Astrocyte (in vitro differentiated cells and primary cell): ENCODE data around the gene STAT3. TPM values are rescaled to one million over a fixed set of nuclear protein-coding genes. Genes with fewer than 3 reads are reported as not detected.

Experiments used
- DNase-seq: peaks from one replicate; pipeline ENCODE4 v3.0.0-alpha.2; 2010; ENCODE audit warnings: low read depth
- FAIRE-seq: peaks from 2 replicates; lab custom pipeline; 2011; peaks lifted over from hg19 to GRCh38; lab: Jason Lieb, UNC
- H2AFZ ChIP-seq: 2 replicates; pipeline ENCODE4 v1.6.0; 2012; ENCODE audit warnings: low read depth, low read length, inconsistent platforms
- H3K27ac ChIP-seq: 2 replicates; pipeline ENCODE4 v1.5.1; 2011; ENCODE audit warnings: low read depth, low read length, inconsistent platforms
- H3K27me3 ChIP-seq: 2 replicates; pipeline ENCODE4 v1.6.0; 2011; ENCODE audit warnings: low read length, inconsistent platforms; ENCODE audit not compliant: insufficient read depth
- H3K36me3 ChIP-seq: 2 replicates; pipeline ENCODE4 v1.5.1; 2011; ENCODE audit warnings: low read length, inconsistent platforms; ENCODE audit not compliant: insufficient read depth
- H3K4me1 ChIP-seq: 2 replicates; pipeline ENCODE4 v1.5.1; 2011; ENCODE audit warnings: low read length, inconsistent platforms; ENCODE audit not compliant: insufficient read depth
- H3K4me2 ChIP-seq: 2 replicates; pipeline ENCODE4 v1.6.0; 2012; ENCODE audit warnings: low read length, inconsistent platforms
- H3K4me3 ChIP-seq: 2 replicates; pipeline ENCODE4 v1.5.1; 2011; ENCODE audit warnings: low read depth, mild to moderate bottlenecking, low read length, inconsistent platforms; ENCODE audit not compliant: insufficient read depth
- H3K79me2 ChIP-seq: 2 replicates; pipeline ENCODE4 v1.6.0; 2012; ENCODE audit warnings: mild to moderate bottlenecking, low read length, inconsistent platforms; ENCODE audit not compliant: insufficient read depth
- H3K9ac ChIP-seq: 2 replicates; pipeline ENCODE4 v1.6.0; 2012; ENCODE audit warnings: mild to moderate bottlenecking, low read length, inconsistent platforms
- H3K9me3 ChIP-seq: 2 replicates; pipeline ENCODE4 v1.5.1; 2012; ENCODE audit warnings: low read depth, mild to moderate bottlenecking, low read length, inconsistent platforms; ENCODE audit not compliant: insufficient read depth
- H4K20me1 ChIP-seq: 2 replicates; pipeline ENCODE4 v1.6.0; 2012; ENCODE audit warnings: low read length, inconsistent platforms; ENCODE audit not compliant: insufficient read depth
- H3K27ac Mint-ChIP-seq: one replicate; pipeline ENCODE4 v1.8.0; 2021; ENCODE audit warnings: mild to moderate bottlenecking, mixed read lengths; ENCODE audit not compliant: unreplicated experiment
- H3K27me3 Mint-ChIP-seq: one replicate; pipeline ENCODE4 v1.8.0; 2021; ENCODE audit warnings: low read depth, mixed read lengths; ENCODE audit not compliant: unreplicated experiment
- H3K36me3 Mint-ChIP-seq: one replicate; pipeline ENCODE4 v1.8.0; 2021; ENCODE audit warnings: low read depth, mixed read lengths; ENCODE audit not compliant: unreplicated experiment
- H3K4me1 Mint-ChIP-seq: one replicate; pipeline ENCODE4 v1.8.0; 2021; ENCODE audit warnings: low read depth, mixed read lengths; ENCODE audit not compliant: unreplicated experiment
- H3K4me3 Mint-ChIP-seq: one replicate; pipeline ENCODE4 v1.8.0; 2021; ENCODE audit warnings: mild to moderate bottlenecking, moderate library complexity, mixed read lengths; ENCODE audit not compliant: unreplicated experiment
- H3K9me3 Mint-ChIP-seq: one replicate; pipeline ENCODE4 v1.8.0; 2021; ENCODE audit warnings: mild to moderate bottlenecking, mixed read lengths; ENCODE audit not compliant: unreplicated experiment
- EZH2 ChIP-seq: IDR thresholded peaks from 2 replicates; pipeline ENCODE4 v1.6.1; 2012; ENCODE audit warnings: mild to moderate bottlenecking, low read length, inconsistent platforms; ENCODE audit not compliant: insufficient read depth
- total RNA-seq: library from RNA; stranded (reverse); gene quantifications from 2 replicates; pipeline ENCODE4 v1.2.1, GENCODE V29; 2021
- TF ChIP-seq, protein P1 (sequence below): IDR thresholded peaks from 2 replicates; pipeline ENCODE4 v1.5.1; 2011; ENCODE audit warnings: low read depth, mild to moderate bottlenecking, inconsistent platforms, low read length, moderate library complexity; ENCODE audit not compliant: insufficient read depth

STAT3 gene
- total RNA-seq, 1 donor from 2014 or later = 145 TPM

DNA sequence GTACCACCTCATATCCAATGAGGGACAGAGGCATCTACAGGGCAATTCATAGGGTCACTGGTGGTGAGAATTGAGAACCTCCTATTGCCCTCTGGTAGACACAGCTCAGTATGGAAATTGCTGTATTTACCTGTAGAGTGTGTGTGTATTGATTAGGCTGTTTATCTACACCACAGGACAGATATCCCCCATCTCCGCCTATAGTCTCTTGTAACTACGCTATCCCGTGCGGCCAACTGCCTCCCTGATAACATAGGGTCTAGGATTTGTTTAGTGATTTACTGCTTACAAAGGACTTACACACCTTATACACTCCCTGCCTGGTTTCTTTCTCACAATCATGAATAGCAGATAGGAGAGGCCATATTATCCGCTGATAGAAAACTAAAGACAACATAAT lies 1.7 kb upstream of the STAT3 start:
- Histone ChIP-seq H3K79me2 (peaks cover 34% of the 10 kb centered on the region), H3K27me3 (no peaks in the 10 kb centered on the region), H3K36me3 (no peaks in the 10 kb centered on the region), H3K4me3 (no peak overlapping the region), H2AFZ (no peak overlapping the region), H4K20me1 (peaks cover 28% of the 10 kb centered on the region), H3K9me3 (no peaks in the 10 kb centered on the region), H3K4me2 (no peak overlapping the region), H3K4me1 (peaks cover 10% of the 10 kb centered on the region), H3K27ac (no peak overlapping the region), H3K9ac (no peak overlapping the region)
- Mint-ChIP-seq H3K27me3 (no peaks in the 10 kb centered on the region), H3K36me3 (no peaks in the 10 kb centered on the region), H3K4me3 (no peak overlapping the region), H3K4me1 (peaks cover 10% of the 10 kb centered on the region), H3K9me3 (no peaks in the 10 kb centered on the region), H3K27ac (peak overlapping the region; percentile 38)
- DNase-seq (no peak), FAIRE-seq (no peak)
- TF ChIP-seq, protein P1, sequence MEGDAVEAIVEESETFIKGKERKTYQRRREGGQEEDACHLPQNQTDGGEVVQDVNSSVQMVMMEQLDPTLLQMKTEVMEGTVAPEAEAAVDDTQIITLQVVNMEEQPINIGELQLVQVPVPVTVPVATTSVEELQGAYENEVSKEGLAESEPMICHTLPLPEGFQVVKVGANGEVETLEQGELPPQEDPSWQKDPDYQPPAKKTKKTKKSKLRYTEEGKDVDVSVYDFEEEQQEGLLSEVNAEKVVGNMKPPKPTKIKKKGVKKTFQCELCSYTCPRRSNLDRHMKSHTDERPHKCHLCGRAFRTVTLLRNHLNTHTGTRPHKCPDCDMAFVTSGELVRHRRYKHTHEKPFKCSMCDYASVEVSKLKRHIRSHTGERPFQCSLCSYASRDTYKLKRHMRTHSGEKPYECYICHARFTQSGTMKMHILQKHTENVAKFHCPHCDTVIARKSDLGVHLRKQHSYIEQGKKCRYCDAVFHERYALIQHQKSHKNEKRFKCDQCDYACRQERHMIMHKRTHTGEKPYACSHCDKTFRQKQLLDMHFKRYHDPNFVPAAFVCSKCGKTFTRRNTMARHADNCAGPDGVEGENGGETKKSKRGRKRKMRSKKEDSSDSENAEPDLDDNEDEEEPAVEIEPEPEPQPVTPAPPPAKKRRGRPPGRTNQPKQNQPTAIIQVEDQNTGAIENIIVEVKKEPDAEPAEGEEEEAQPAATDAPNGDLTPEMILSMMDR = no peak
- no peak for TF ChIP-seq EZH2

- peak overlapping the region; percentile 84 for H3K9ac ChIP-seq
- Mint-ChIP-seq H3K36me3 (no peaks in the 10 kb centered on the region), H3K9me3 (no peaks in the 10 kb centered on the region), H3K4me1 (peaks cover 10% of the 10 kb centered on the region), H3K27ac (peak overlapping the region; percentile 97), H3K27me3 (no peaks in the 10 kb centered on the region), H3K4me3 (peak overlapping the region; percentile 96)
- TF ChIP-seq, protein P1 = no peak
- no peak for TF ChIP-seq EZH2
- no peaks in the 10 kb centered on the region for H3K36me3 ChIP-seq
- H3K79me2 ChIP-seq = peaks cover 41% of the 10 kb centered on the region
- no peaks in the 10 kb centered on the region for H3K27me3 ChIP-seq
- peak overlapping the region; percentile 95 for H3K27ac ChIP-seq
- H2AFZ ChIP-seq = peak overlapping the region; percentile 74
- no peak for FAIRE-seq
- H4K20me1 ChIP-seq = peaks cover 35% of the 10 kb centered on the region
- no peak for DNase-seq
- H3K4me2 ChIP-seq = peak overlapping the region; percentile 92
- peaks cover 10% of the 10 kb centered on the region for H3K4me1 ChIP-seq
- H3K9me3 ChIP-seq = no peaks in the 10 kb centered on the region
- peak overlapping the region; percentile 58 for H3K4me3 ChIP-seq
Measured at GRCh38 chr17:42389135-42389417, 834 bp upstream of the STAT3 start.

DNA sequence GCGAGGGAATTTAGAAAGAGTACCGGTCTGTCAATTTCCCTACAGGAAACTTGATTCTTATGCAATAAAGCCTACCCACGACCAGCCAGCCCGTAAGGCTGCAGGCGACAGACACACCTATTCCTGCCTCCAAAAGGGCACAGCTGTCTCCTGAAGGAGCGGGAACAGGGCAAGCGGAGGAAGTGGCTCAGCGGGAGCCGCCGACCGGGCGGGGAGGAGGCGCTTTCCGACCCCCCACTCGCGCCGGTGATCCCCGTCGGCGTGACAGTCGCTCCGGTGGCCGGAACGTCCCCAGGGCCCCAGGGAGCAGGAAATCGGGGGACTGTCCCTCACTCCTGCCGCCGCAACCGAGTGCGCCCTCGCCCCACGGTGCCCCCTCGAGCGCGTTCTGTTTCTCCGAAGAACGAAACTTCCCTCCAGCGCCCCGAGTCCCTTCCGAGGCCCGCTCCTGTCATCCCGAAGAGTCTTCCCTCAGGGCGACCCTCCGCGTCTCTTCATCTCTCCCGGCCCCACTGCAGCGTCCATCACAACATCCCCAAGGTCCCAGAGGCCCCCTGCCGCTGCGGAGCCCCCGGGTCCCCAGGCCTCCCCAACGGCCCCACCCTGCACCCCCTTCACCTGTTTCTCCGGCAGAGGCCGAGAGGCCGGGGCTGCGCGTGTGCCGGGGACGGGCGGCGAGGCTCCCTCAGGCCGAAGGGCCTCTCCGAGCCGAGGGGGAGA lies 421 bp downstream of the STAT3 start:
- Mint-ChIP-seq H3K9me3 (no peaks in the 10 kb centered on the region), H3K4me1 (peaks cover 10% of the 10 kb centered on the region), H3K27ac (peak overlapping the region; percentile 97), H3K27me3 (no peaks in the 10 kb centered on the region), H3K4me3 (peak overlapping the region; percentile 96), H3K36me3 (peaks cover 3% of the 10 kb centered on the region)
- Histone ChIP-seq H4K20me1 (peaks cover 44% of the 10 kb centered on the region), H3K9me3 (no peaks in the 10 kb centered on the region), H3K79me2 (peaks cover 52% of the 10 kb centered on the region), H3K4me2 (peak overlapping the region; percentile 88), H3K9ac (peak overlapping the region; percentile 91), H3K27me3 (no peaks in the 10 kb centered on the region), H3K27ac (peak overlapping the region; percentile 81), H3K4me3 (peak overlapping the region; percentile 76), H3K4me1 (peaks cover 10% of the 10 kb centered on the region), H2AFZ (peak overlapping the region; percentile 40), H3K36me3 (no peaks in the 10 kb centered on the region)
- no peak for DNase-seq
- FAIRE-seq = no peak
- TF ChIP-seq, protein P1 = no peak
- no peak for TF ChIP-seq EZH2
